ENCODE measurements around the gene SKIC3.
A peak's percentile ranks its signal among the peaks of the same experiment; 100 is the strongest.

The SKIC3 gene

DNA sequence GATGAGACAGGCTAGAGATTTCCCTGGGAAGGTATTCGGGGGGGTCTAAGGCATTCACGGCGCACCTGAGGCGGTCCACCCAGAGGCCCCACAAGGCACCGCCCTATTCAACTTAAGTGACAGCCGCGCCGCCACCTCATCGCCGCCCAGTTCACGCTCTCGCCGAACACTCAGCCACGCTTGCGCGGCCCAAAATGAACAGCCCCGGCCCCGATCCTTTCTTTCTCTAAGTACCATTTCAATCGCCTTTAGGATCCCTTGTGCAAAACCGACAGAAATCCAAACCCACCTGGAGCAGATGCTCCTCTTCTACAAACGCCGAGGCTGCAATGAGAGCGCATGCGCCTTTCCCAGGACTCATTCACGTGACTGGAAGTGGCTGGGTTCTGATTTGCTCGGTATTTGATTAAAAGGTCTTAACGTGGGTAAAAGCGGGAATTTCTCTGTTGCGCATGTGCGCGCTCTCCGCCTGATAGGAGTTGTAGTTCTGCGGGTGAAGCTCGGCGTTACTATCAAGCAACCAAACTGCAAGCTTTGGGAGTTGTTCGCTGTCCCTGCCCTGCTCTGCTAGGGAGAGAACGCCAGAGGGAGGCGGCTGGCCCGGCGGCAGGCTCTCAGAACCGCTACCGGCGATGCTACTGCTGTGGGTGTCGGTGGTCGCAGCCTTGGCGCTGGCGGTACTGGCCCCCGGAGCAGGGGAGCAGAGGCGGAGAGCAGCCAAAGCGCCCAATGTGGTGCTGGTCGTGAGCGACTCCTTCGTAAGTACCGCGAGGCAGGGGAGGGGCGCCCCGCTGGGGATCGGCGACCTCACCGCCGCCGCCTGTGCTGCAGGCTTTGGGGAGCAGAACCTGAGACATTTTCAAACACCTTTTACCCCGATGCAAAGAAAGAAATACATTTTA, at the start of gene SKIC3, which contains the start of gene ARSK:
TSS of gene SKIC3 (minus strand) at position 331 of the 902 bp plus-strand sequence. CDS start 7,827 bp downstream, outside the sequence.
TSS of gene ARSK (plus strand) at position 455 of the 902 bp plus-strand sequence. CDS start at position 633, 178 bp downstream.
- peak; percentile 81 to 87 (median 85) for DNase-seq (ENCODE audit: low read depth in 2 of 3, low spot score in 1 of 3)

DNA sequence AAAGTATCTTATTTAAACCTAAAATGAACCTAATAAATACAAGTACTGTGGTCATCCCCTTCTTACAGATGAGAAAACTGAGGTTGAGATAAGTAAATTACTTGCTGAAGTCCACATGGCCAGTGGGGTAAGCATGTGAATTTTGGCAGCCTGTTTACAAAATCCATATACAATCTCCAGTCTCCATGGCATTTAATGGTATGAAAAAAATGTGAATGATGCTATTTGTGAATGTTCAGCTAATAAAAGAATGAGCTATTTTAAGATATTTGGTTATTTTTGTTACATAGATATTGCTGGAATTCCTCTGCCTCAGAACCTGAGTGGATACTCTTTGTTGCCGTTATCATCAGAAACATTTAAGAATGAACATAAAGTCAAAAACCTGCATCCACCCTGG, 45.8 kb upstream of the SKIC3 start:
- DNase-seq (ENCODE audit: low read depth in 2 of 3, low spot score in 1 of 3), result no peak

DNA sequence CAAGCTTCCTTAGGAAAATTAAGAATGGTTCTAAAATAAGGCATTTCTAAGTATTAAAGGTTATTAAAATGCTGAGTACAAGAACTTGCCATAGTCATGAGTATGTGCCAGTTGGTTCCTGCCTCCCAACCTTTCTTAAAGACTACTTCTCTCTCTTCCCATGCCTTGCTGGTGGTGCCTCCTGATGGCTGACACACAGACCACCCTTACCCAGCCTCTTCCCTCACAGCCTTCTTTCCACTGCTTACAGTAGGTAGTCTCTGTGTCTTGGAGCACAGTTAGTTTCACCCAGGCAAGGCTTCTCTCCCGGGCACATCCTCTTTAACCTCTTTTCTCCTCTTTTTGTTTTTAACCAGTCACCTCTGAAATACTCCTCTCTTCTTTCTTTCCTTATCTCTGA, 44.5 kb upstream of the SKIC3 start:
- DNase-seq (ENCODE audit: low read depth in 2 of 3, low spot score in 1 of 3), result no peak

DNA sequence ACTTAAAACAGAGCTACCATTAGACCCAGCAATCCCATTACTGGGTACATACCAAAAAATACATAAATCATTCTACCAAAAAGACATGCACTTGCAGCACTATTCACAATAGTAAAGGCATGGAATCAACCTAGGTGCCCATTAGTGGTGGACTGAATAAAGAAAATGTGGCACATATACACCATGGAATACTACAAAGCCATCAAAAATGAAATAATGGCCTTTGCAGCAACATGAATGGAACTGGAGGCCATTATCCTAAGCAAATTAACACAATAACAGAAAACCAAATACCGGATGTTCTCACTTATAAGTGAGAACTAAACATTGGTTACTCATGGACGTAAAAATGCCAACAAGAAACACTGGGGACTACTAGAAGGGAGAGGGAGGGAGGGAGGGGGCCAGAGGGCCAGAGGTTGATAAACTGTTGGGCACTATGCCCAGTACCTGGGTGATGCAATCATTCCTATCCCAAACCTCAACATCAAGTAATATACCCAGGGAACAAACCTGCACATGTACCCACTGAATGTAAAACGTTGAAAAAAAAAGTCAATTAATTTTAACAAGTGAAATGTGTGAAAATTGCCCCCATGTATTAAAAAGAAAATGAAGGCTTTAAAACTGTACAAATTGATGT, 40.6 kb upstream of the SKIC3 start:
- no peak for DNase-seq (ENCODE audit: low read depth in 2 of 3, low spot score in 1 of 3)

DNA sequence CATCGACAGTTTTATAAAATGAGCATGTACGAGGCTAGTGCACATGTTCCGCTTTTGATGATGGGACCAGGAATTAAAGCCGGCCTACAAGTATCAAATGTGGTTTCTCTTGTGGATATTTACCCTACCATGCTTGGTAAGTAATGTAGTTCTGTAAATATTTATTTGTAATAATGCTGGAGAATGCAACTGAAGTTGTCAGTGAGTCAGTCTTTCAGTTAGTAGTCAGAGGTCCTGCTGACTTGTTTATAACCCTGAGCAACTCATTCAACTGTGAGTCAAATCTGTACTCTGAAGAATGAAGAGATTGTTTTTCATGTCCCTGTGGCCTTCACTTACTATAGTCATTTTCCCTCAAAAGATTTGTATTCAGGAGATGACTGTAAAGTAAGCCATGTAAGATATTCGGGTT, 36.7 kb upstream of the SKIC3 start:
- DNase-seq (ENCODE audit: low read depth in 2 of 3, low spot score in 1 of 3), result peak in 1 of 3 donors; percentile 2

DNA sequence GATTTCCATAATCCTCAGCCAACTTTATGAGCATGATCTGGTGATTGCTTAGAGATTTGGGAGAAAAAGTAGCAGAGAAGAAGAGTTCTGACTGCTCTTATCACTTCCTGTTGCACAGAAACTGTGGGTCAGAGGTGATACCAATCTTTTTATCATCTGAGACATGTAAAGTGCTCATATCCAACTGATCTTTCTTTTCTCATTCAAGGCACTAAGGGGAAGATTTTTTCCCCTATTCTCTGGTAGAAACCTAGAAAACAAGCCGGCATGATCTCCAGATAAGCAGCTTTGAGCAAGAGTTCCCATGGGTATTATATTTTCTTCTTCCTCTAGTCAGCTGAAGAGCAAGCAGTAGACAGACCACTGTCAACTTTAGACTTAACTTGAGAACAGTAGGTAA, 36.1 kb upstream of the SKIC3 start:
- DNase-seq (ENCODE audit: low read depth in 2 of 3, low spot score in 1 of 3), result no peak

DNA sequence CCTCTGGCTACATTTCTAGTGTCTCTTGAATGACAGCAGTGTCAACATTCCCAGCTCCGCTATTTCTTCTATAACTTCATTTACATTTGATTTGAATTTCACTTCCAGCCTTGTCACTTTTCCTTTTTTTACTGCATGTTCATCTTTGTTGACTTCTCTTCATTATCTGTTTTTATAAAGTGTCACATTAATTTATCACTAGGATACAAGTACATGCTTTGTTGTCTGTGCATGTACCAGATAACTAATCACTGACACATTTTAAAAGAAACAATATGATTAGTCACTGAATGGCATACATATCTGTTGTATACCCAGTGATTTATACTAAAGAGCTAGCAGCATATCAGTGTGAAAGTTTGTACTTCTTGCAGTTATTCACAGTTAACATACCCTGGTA, 29.2 kb upstream of the SKIC3 start:
- DNase-seq (ENCODE audit: low read depth in 2 of 3, low spot score in 1 of 3), result no peak

DNA sequence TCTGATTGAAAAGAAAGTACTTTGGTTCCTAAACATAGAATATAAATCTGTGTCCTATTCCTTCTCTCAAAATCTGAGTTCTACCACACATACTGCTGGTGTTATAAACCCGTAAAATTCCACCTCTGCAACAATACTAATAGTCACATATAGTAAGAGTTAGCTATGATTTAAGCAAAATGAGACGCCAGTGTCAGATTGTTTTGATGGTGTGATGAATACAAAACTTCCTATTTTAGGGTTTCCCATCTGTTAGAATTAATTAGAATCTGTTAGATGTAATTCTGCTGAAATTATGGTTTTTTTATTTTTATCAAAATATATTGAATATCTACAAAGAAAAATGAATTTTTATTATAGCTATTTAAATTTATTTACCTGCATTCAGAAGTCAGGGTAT, 26.8 kb upstream of the SKIC3 start:
- no peak for DNase-seq (ENCODE audit: low read depth in 2 of 3, low spot score in 1 of 3)

DNA sequence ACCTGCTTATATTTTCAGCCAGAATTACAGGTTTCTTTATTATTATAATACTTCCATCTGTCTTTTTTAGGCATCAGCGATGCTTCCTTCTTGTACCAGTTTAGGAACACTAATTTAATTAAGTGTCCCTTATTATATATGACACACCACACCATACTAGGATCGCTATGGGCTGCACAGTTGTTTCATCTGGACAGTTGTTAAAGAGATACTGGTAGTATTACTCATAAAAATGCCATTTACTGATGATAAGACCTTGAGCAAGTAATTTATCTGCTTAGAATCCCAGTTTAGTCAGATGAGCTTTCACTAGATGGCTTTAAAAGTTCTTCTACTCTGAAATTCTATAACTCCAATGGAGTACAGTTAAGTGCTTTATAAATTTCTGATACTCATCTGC, 17.2 kb upstream of the SKIC3 start:
- DNase-seq (ENCODE audit: low read depth in 2 of 3, low spot score in 1 of 3), result no peak

DNA sequence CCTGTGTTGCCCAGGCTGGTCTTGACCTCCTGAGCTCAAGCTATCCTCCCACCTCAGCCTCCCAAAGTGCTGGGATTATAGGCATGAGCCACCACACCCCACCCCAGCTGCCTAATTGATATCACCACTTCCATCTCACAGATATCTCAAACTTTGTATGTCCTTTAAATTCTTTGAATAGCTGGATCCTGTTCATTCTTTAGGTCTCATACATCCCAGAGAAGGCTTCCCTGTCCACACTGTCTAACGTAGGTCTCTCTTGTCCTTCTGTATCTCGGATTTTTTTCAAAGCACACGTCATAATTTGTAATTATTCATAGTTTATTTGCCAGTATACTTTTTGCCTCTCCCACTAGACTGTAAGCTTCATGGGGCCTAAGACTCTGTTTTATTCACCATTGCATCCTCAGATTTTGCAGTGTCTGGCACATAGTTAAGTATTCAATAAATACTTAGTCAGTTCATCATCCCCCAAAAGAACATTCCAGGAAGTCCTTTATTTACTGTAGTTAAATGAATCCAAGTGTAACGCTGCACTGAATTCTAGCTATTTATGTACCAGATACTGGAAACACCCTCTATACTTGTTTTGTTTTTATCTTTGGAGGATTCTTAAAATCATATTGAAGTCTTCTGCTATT, 10.6 kb upstream of the SKIC3 start:
- no peak for DNase-seq (ENCODE audit: low read depth in 2 of 3, low spot score in 1 of 3)

DNA sequence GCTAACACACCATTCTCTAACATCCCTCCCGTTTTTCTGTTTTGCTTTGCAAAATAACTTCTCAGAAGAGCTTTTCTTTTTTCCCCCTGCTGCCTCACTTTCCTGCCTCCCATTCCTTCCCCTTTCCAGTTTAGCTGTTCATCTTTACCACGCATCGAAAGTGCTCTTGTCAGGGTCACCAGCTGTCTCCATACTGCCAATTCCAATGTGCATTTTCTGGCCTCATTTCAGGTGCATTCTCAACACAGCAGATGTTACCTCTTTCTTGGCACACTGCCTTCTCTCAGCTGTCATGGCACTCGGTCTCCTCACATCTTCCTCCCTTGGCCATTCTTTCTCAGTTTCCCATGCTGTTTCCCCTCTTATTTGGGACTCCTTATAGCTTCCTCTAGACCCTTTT, 9.7 kb upstream of the SKIC3 start:
- no peak for DNase-seq (ENCODE audit: low read depth in 2 of 3, low spot score in 1 of 3)

DNA sequence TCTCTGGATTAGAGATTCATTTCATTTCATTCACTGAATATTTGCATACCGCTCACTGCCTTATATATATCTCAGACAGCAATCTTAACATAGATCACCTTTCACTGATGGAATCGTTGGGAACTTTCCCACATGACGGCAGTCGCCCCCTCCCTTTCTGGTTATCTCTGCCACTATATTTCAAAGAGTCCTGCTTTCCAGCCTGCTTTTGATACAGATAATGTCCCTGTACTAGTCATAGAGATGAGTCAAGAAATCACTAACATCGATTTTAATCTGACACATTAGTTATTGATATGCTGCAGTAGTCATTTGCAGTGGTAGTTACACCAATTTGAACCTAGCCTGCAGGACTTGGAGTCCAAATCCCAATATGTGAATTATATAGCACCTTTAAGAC, 8.6 kb upstream of the SKIC3 start:
- DNase-seq (ENCODE audit: low read depth in 2 of 3, low spot score in 1 of 3), result no peak

DNA sequence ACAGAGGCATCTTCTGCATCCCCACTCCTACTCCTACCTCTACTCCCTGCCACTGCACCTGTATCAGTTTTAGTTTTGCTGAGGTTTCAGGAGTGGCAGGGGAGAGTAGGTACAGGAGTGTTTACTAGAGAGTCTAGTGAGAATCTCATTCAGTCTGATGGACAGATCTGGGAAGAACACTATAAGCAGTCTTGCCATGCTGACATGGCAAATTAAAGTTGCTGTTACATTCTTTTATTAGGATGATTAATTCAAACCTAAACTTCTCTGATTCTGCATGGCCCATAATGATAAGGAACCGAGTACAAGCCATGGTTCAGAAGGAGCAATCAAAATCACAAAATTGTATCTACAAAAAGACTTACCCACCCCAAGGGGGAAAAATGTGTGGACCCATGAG, 7.5 kb upstream of the SKIC3 start:
- DNase-seq (ENCODE audit: low read depth in 2 of 3, low spot score in 1 of 3), result no peak

DNA sequence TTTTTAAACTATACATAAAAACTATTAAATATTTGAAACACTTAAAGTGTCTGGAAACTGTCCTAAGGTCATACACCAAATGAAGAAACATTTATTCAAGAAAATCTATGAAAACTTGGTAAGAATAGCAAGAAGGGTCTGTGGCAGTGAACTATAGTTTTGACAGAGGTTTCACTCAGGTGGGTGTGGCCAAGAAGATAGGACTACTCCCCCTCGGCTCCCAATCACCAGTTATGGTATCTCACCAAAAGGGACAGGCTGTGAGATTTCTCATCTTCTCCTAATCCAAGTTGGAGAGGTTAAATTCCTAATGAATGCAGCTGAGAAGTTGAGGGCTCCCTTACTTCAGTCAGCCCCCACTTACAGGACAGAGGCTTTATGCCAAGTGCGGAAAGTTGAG, 3.1 kb upstream of the SKIC3 start:
- DNase-seq (ENCODE audit: low read depth in 2 of 3, low spot score in 1 of 3), result no peak

DNA sequence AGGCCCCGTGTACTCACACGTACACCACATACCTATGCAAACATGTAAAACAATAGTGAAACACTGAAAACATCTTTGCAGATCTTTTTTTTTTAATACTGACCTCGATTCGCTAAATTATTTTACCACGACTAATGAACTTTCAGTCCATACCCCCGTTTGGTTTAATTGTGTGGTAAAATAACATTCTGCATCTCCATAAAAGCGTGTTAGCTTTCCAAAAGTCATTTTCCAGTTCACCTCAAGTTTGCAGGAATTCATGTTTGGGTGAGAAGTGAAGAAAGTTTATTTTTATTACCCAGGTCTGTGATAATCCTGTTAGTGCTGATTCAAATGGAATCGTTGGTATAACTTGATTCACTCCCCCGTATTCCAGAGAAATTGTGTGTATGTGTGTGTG, 776 bp upstream of the SKIC3 start:
- no peak for DNase-seq (ENCODE audit: low read depth in 2 of 3, low spot score in 1 of 3)

DNA sequence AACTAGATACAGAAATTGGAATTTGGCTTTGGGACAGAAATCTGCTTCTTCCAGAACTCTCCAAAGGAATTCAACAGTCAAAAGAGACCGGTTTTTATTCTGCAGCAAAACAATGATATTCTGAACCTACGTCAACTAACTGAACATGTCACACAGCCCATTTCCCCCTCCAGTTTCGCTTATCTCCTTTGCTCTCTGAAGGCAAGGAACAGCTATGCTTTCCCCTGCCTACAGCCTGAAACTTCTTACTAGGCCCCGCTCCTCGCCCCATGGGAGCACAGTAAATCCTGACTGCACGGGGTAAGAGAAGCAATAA, 488 bp downstream of the SKIC3 start:
- DNase-seq (ENCODE audit: low read depth in 2 of 3, low spot score in 1 of 3), result no peak

DNA sequence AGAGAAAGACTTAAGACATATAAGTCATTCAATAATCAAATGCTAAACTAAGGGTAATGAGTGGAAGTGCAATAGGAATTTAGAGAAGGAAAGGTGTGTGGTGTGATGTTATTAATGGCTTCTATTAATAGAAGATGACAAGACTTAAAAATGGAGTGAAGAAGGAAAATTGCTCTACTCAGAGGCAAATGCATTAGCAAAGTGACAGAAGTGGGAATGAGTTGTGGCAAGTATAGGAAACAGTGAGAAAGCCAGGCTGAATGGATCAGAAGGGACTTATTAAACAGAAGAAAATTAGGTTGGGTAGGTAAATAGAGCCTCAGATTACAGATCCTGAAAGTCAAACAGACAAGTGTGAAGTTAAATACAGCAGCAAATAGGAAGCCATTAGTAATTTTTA, 5.7 kb downstream of the SKIC3 start:
- no peak for DNase-seq (ENCODE audit: low read depth in 2 of 3, low spot score in 1 of 3)

DNA sequence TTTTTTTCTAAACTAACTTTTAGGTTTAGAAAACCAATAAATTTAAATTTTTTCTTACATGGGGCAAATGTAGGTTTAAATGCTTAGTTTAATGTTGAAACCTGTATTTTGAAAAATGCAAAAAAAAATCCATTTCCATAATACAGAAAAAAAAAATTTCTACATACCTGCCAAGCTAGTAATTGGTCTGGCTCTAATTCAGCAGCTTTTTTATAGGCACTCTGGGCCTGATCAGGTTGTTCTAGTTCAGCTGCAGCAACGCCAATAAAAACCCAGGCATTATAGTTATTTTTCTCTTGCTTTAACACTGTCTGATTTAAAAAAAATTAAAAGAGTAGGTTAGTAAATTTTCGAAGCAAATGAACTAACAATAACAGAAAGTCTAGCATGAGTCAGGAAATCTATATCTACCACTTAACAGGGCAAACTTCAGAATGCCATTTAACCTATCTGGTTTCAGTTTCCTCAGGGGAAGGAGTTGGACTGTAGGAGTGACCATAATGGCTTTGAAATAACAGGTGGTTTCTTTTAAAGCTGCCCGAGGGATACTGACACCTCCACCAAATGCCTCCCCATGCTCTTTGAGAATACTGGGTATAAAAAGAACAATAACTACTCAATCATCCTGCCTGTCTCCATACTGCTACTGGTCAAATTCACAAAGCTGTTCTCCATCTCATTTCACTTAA, 11.6 kb downstream of the SKIC3 start:
- DNase-seq (ENCODE audit: low read depth in 2 of 3, low spot score in 1 of 3), result no peak

DNA sequence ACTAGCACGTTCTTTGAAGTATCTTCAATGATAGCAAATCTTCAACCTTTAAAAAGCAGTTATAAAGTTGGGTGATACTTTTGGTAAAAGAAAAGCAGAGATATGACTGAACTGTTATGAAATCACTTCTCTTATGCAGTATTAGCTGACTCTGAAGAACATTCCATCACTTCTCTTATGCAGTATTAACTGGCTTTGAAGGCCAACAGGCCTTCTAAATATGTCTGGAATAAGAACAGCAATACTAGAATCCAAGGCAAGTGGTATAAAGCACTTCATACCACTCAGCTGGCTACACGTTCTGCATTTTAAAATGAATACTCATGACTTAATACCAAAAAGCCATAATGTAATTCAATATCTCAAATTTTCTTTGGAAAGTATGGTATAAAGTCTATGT, 17.3 kb downstream of the SKIC3 start:
- no peak for DNase-seq (ENCODE audit: low read depth in 2 of 3, low spot score in 1 of 3)

DNA sequence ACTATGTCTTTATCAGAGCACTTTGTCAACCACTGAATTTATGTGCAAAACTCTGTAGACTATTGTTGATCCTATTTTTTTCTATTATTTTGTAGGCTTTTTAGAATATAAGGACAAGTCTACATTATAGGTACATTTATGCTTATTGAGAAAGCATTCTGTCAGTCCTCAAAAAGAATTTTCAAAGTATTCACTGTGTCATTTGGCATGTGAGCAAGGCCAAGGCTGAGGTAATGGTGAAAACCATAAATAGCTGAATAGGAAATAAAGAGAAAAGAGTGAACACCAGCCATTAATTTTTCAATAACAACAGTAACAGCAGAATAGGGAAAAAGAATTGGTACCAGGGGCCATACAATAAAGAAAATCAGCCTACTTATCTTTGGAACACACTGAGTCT, 21.0 kb downstream of the SKIC3 start:
- no peak for DNase-seq (ENCODE audit: low read depth in 2 of 3, low spot score in 1 of 3)

DNA sequence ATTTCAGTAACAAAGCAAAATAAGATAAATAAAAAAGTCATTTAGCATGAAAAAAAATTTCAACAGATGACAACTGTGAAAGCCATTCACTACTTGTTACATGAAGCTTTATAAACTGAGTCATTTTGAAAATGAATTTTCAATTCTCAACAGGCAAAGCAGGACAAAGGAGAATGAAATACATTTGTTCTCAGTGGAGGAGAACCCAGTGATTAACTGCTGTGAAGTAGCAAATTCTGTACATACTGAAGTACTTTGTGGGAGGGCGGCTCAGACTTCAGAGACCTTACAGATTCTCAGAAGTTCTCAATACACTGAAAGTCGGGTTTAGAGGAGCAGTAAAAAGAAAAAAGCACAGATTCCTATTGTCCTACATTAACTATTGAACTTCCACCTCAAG, 21.7 kb downstream of the SKIC3 start:
- DNase-seq (ENCODE audit: low read depth in 2 of 3, low spot score in 1 of 3), result no peak

DNA sequence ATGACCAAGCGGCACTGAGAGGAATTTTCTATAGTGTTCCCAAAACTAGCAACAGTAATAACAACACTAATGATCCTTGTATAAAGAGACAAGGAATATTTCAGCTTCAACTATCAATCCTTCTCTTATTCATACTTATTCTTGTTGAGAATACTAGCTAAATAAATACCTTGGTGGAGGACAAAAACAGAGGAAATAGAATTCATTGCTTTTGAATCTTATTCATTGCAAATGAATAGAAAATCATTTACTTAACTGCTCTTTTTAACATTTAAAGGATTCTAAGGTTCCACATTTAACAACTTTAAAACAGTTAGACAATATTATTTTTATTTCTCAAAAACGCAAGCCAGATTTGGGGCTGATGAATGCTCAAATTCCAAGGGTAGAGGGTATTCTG, 22.4 kb downstream of the SKIC3 start:
- no peak for DNase-seq (ENCODE audit: low read depth in 2 of 3, low spot score in 1 of 3)
